Heart left ventricle (tissue), 13 donors: ENCODE measurements around the gene ADGRG7.

Experiments used
- POLR2A ChIP-seq, 2 donors: fragments of 450-650 bp; IDR thresholded peaks; one replicate each; pipeline ENCODE4 v1.6.1; 2017; ENCODE audit warnings: antibody characterized with exemption in 2 of 2, mild to moderate bottlenecking in 2 of 2, moderate library complexity in 2 of 2
- TF ChIP-seq, protein P1 (sequence below), 12 donors: fragments of 200-600 bp; sonication (generic) in 4 of 12; IDR thresholded peaks; one replicate each; pipeline versions ENCODE4 v1.5.0 to v1.8.0; 2018 to 2022; ENCODE audit warnings: antibody characterized with exemption in 12 of 12, mild to moderate bottlenecking in 5 of 12
- donor health status: ischemic (EF 13 %, LVEDD 7.1; RV severe dilation, severe dysfunction).
- donor health status: DM: no; HTN: yes; CAD: no.
- donor health status: DM: no; HTN: no; CAD: no.
- donor health status: ischemic (EF 25% LVEDD 6.9; RV normal size, moderate dysfunction).
- donor health status: ischemic (EF 25% LVEDD 5.7; RV mildly dilated, moderate dysfunction).
- donor health status: ischemic (EF 35%, LVEDD 5.7; RV mildly dilated, moderate dysfunction).
- donor health status: nonischemic (EF 11% LVEDD 7.7; RV severe dilation, severe dysfunction).
- donor health status: DM: yes; HTN: yes; CAD: no.
- donor health status: PGD.
- donor health status: ischemic (EF 29% LVEDD 5.4; RV normal size, mild dysfunction).
- donor health status: nonischemic (EF 23%, LVEDD 6.1; RV moderate dilation, normal function).

DNA sequence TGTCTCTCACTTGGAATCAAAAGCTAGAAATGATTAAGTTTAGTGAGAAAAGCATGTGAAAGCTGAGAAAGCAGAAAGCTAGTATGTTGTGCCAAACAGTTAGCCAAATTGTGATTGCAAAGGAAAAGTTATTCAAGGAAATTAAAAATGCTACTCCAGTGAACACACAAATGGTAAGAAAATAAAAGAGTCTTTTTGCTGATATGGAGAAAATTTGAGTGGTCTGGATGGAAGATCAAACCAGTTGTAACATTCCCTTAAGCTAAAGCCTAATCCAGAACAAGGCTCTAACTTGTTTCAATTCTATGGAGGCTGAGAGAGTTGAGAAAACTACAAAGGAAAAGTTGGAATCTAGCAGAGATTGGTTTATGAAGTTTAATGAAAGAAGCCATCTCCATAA is 11.8 kb downstream of the ADGRG7 start:
- no peak for TF ChIP-seq POLR2A (IDR thresholded peaks at IDR 0.05)
- TF ChIP-seq, protein P1, sequence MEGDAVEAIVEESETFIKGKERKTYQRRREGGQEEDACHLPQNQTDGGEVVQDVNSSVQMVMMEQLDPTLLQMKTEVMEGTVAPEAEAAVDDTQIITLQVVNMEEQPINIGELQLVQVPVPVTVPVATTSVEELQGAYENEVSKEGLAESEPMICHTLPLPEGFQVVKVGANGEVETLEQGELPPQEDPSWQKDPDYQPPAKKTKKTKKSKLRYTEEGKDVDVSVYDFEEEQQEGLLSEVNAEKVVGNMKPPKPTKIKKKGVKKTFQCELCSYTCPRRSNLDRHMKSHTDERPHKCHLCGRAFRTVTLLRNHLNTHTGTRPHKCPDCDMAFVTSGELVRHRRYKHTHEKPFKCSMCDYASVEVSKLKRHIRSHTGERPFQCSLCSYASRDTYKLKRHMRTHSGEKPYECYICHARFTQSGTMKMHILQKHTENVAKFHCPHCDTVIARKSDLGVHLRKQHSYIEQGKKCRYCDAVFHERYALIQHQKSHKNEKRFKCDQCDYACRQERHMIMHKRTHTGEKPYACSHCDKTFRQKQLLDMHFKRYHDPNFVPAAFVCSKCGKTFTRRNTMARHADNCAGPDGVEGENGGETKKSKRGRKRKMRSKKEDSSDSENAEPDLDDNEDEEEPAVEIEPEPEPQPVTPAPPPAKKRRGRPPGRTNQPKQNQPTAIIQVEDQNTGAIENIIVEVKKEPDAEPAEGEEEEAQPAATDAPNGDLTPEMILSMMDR (IDR thresholded peaks at IDR 0.05): no peak
